BJ (cell line): Measurements from ENCODE around the gene TRAK2. TPM values are rescaled to one million over a fixed set of nuclear protein-coding genes. Genes with fewer than 3 reads are reported as not detected.
"Not testable (repeated sequence)": the region's sequence is repeated elsewhere in the genome, so short reads cannot be mapped to it uniquely, and the experiment has no call there.

Experiments
- CTCF ChIA-PET: fragments of 350-600 bp; formaldehyde crosslinking; extraction: SDS; loops from one replicate; lab custom pipeline; 2021; ENCODE audit warnings: antibody characterized with exemption, inconsistent platforms; lab: Yijun Ruan, JAX
- POLR2A ChIA-PET: fragments of 300-600 bp; sonication (Branson Sonifier 250); formaldehyde crosslinking; extraction: SDS; loops from one replicate; lab custom pipeline; 2021; ENCODE audit warnings: antibody characterized with exemption; lab: Charles Lee
- DNase-seq: peaks from one replicate; pipeline ENCODE4 v3.0.0-alpha.2; 2011; ENCODE audit warnings: low read depth
- H3K27me3 ChIP-seq: 2 replicates; pipeline ENCODE4 v1.6.0; 2011; ENCODE audit warnings: low read length; ENCODE audit not compliant: control insufficient read depth, insufficient read depth
- H3K36me3 ChIP-seq: 2 replicates; pipeline ENCODE4 v1.5.1; 2011; ENCODE audit warnings: low read length; ENCODE audit not compliant: control insufficient read depth, insufficient read depth
- H3K4me3 ChIP-seq: 2 replicates; pipeline ENCODE4 v1.5.1; 2011; ENCODE audit warnings: low read depth, mild to moderate bottlenecking, control low read depth, low read length
- polyA plus RNA-seq: library from polyadenylated mRNA; depleted of rRNA; stranded (reverse); fragments of >200 nt; gene quantifications from 2 replicates; pipeline ENCODE4 v1.2.3, GENCODE V29; 2011
- TF ChIP-seq, protein P1 (sequence below): IDR thresholded peaks from 2 replicates; pipeline ENCODE4 v1.5.1; 2011; ENCODE audit warnings: low read depth, mild to moderate bottlenecking, control low read depth, inconsistent platforms, low read length, moderate library complexity; ENCODE audit not compliant: insufficient read depth

TRAK2 gene
- polyA plus RNA-seq, 1 experiment = 25.3 TPM

DNA sequence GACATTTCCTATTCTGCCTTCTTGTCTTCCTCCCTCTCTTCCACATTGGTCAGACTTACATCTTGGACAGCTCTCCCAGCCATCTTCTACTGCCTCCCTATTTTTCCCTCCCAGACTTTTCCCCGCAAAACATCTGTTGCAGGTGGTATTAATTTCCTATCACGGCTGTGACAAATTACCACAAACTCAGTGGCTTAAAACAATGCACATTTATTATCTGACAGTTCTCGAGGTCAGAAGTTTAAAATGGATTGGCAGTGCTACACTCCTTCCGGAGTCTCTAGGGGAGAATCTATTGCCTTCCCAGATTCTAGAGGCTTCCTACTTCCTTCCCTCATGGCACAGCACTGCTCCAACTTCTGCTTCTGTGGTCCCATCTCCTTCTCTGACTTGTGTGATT is 33.5 kb upstream of the TRAK2 start:
- ChIA-PET POLR2A (no interaction called here), CTCF (interaction anchor here (0.9 kb wide), 1 partner anchor 9 kb away, joined by 3 read pairs; no protein-coding TSS in a partner anchor)
- TF ChIP-seq, protein P1, sequence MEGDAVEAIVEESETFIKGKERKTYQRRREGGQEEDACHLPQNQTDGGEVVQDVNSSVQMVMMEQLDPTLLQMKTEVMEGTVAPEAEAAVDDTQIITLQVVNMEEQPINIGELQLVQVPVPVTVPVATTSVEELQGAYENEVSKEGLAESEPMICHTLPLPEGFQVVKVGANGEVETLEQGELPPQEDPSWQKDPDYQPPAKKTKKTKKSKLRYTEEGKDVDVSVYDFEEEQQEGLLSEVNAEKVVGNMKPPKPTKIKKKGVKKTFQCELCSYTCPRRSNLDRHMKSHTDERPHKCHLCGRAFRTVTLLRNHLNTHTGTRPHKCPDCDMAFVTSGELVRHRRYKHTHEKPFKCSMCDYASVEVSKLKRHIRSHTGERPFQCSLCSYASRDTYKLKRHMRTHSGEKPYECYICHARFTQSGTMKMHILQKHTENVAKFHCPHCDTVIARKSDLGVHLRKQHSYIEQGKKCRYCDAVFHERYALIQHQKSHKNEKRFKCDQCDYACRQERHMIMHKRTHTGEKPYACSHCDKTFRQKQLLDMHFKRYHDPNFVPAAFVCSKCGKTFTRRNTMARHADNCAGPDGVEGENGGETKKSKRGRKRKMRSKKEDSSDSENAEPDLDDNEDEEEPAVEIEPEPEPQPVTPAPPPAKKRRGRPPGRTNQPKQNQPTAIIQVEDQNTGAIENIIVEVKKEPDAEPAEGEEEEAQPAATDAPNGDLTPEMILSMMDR = no peak
- peak; percentile 31 for DNase-seq
- Histone ChIP-seq H3K27me3 (no peaks in the 10 kb centered on the region), H3K36me3 (no peaks in the 10 kb centered on the region; the same call in 1 of the 2 replicates), H3K4me3 (no peak overlapping the region)

DNA sequence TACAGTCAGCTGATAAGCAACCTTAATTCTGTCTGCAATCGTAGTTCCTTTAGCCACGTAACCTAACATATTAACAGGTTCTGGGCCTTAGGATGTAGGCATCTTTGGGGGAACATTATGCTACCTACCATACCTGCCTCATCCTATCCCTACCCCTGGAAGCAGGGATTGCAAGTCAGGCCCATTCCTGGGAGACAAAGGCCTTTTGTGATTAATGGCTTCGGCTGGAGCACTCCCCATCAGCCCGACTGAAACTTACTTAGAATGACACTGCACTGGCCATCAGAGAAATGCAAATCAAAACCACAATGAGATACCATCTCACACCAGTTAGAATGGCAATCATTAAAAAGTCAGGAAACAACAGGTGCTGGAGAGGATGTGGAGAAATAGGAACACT is 32.5 kb upstream of the TRAK2 start:
- H3K4me3 ChIP-seq, H3K27me3 ChIP-seq, H3K36me3 ChIP-seq, CTCF ChIA-PET, POLR2A ChIA-PET, DNase-seq: not testable (repeated sequence)

DNA sequence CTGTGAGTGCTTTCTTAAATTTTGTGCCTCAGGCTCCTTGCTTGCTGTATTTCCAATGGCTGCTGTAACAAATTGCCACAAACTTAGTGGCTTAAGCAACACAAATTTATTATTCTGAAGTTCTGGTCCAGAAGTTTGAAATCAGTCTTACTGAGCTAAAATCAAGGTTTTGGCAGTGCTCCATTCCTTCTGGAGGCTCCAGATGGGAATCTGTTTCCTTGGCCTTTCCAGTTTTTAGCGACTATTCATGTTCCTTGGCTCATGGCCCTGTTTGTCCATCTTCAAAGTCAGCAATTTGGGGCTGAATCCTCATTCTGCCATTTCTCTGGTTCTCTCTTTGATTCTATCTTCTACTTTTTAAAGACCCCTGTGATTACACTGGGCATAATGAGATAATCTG is 32.1 kb upstream of the TRAK2 start:
- H3K27me3 ChIP-seq = no peaks in the 10 kb centered on the region
- H3K4me3 ChIP-seq = no peak overlapping the region
- CTCF ChIA-PET = no interaction called here
- TF ChIP-seq, protein P1 = no peak
- POLR2A ChIA-PET = no interaction called here
- H3K36me3 ChIP-seq = no peaks in the 10 kb centered on the region; the same call in 1 of the 2 replicates
- no peak for DNase-seq

DNA sequence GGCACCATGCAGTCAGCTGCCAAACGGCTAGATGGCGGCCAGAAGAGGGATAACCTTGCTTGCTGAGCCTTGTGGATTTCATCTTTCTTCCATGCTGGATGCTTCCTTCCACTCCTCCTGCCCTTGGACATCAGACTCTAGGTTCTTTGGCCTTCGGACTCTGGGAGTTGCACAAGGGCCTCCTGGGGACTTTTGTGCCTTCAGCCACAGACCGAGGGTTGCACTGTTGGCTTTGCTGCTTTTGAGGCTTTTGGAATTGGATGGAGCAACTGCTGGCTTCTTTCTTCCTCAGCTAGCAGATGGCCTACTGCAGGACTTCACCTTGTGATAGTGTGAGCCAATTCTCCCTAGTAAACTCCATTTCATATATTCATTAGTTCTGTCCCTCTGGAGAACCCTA is 31.3 kb upstream of the TRAK2 start:
- DNase-seq = no peak
- ChIA-PET CTCF (no interaction called here), POLR2A (no interaction called here)
- Histone ChIP-seq H3K36me3 (no peaks in the 10 kb centered on the region; the same call in 1 of the 2 replicates), H3K4me3 (no peak overlapping the region), H3K27me3 (no peaks in the 10 kb centered on the region)
- TF ChIP-seq, protein P1 = no peak

DNA sequence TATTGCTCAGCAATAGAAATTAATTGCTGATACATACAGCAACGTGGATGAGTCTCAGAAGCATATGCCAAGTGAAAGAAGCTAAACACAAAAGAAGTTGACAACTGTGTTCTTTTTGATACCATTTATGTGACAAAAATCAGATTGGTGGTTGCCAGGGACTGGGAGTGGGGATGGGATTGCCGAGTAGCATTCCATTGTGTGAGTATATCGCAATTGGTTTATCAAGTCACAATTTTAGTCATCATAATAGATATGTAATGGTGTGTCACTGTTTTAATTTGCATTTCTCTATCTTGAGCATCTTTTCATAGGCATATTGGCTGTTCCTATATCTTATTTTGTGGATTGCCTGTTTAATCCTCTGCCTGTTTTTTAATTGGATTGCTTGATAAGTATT is 21.2 kb upstream of the TRAK2 start:
- Histone ChIP-seq H3K27me3 (no peaks in the 10 kb centered on the region), H3K36me3 (0 out of 2 replicates have a peak, but pooled peaks cover 1% of the 10 kb centered on the region), H3K4me3 (no peak overlapping the region)
- CTCF ChIA-PET = no interaction called here
- POLR2A ChIA-PET = no interaction called here
- TF ChIP-seq, protein P1 = no peak
- no peak for DNase-seq

DNA sequence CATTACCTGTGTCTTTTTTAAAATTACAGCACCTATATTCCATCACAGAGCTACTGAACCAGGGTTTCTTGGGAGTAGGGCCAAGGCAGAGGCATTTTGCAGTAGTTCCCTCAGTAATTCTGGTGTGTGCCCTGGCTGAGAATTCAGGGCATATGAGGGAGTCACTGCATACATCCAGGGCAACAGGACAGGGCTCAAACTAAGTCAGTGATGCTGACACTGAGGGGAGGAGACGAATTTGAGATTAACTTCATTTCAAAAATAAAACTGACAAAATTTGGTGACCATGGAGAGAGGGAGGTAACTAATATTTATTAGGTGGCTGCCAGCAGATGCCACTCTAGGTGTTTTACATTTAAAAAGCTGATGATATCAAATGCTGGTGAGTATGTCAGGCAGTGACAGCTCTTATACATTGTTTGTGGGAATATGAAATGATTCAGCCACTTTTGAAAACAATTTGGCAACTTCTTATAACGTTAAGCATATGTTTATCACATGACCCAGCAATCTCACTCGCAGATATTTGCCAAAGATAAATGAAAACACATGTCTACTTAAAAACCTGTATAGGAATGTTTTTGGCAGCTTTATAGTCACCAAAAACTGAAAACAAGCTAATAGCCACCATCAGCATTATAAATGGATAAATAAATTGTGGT is 20.6 kb upstream of the TRAK2 start:
- Histone ChIP-seq H3K4me3 (no peak overlapping the region), H3K27me3 (no peaks in the 10 kb centered on the region), H3K36me3 (0 out of 2 replicates have a peak, but pooled peaks cover 1% of the 10 kb centered on the region)
- ChIA-PET CTCF (no interaction called here), POLR2A (no interaction called here)
- TF ChIP-seq, protein P1 = no peak
- DNase-seq = no peak
